ENCODE data around the gene NSRP1.

The NSRP1 gene

GRCh38 chr17:30232824-30233427 lies 116.3 kb downstream of the NSRP1 start:
- DNase-seq (ENCODE audit: low read depth, low spot score) = no peak
- no peak overlapping the region for H3K4me3 ChIP-seq (ENCODE audit: low read length)

- no peak overlapping the region for H3K4me3 ChIP-seq (ENCODE audit: low read length)
- no peak for DNase-seq (ENCODE audit: low read depth, low spot score)
Measured at GRCh38 chr17:30234296-30234695, 117.7 kb downstream of the NSRP1 start.

- H3K4me3 ChIP-seq (ENCODE audit: low read length) = no peak overlapping the region
- DNase-seq (ENCODE audit: low read depth, low spot score) = no peak
Measured at GRCh38 chr17:30234964-30235363, 118.3 kb downstream of the NSRP1 start.

GRCh38 chr17:30235386-30236296 lies 119.0 kb downstream of the NSRP1 start, which contains the start of gene SLC6A4:
Gene SLC6A4 (minus strand): TSS chr17:30235697. CDS start chr17:30221958, 13,739 bp downstream.
- no peak for DNase-seq (ENCODE audit: low read depth, low spot score)
- H3K4me3 ChIP-seq (ENCODE audit: low read length) = peak within 1 kb of the TSS; percentile 21

All from Jurkat, Clone E6-1 (cell line).